IMR-90 (cell line): ENCODE measurements around the gene FUBP3. TPM values are rescaled to one million over a fixed set of nuclear protein-coding genes. Genes with fewer than 3 reads are reported as not detected.

ENCODE experiments used
- ATAC-seq: fragments of 200-7000 bp; cut with Tn5 transposase; 2 replicates; pipeline ENCODE4 v1.9.1; 2020; ENCODE audit warnings: low read depth, mild to moderate bottlenecking, moderate library complexity
- BruUV-seq: library from RNA; stranded (reverse); fragments of 400-500 nt; replicated peaks from 2 replicates; lab custom pipeline; 2021; lab: Mats Ljungman, UMichigan
- CTCF ChIA-PET: fragments of 300-600 bp; formaldehyde crosslinking; extraction: SDS; loops from one replicate; lab custom pipeline; 2021; ENCODE audit warnings: antibody characterized with exemption; lab: Yijun Ruan, JAX
- POLR2A ChIA-PET: fragments of 300-600 bp; sonication (Branson Sonifier 250); formaldehyde crosslinking; loops from one replicate; lab custom pipeline; 2022; ENCODE audit warnings: antibody characterized with exemption; ENCODE audit not compliant: unreplicated experiment; lab: Charles Lee
- DNase-seq: peaks from one replicate; pipeline ENCODE4 v3.0.0; 2013
- H2AFZ ChIP-seq: replicated peaks from 2 replicates; pipeline ENCODE3; 2013; ENCODE audit warnings: low read length, mild to moderate bottlenecking; ENCODE audit not compliant: poor library complexity
- H2AK5ac ChIP-seq: 2 replicates; pipeline ENCODE4 v1.6.1; 2013; ENCODE audit warnings: low read depth, low read length, inconsistent platforms
- H2AK9ac ChIP-seq: replicated peaks from 2 replicates; pipeline ENCODE3; 2013; ENCODE audit warnings: mild to moderate bottlenecking, low read depth, low read length, moderate library complexity; ENCODE audit not compliant: poor library complexity
- H2BK120ac ChIP-seq: 2 replicates; pipeline ENCODE4 v1.6.1; 2013; ENCODE audit warnings: low read depth, low read length, inconsistent platforms
- H2BK15ac ChIP-seq: 3 replicates; pipeline ENCODE4 v1.6.1; 2013; ENCODE audit warnings: low read depth, low read length, inconsistent platforms
- H2BK20ac ChIP-seq: 2 replicates; pipeline ENCODE4 v1.6.1; 2013; ENCODE audit warnings: low read depth, mild to moderate bottlenecking, inconsistent platforms, low read length, moderate library complexity
- H2BK5ac ChIP-seq: 2 replicates; pipeline ENCODE4 v1.6.1; 2013; ENCODE audit warnings: mild to moderate bottlenecking, low read depth, low read length, inconsistent platforms; ENCODE audit not compliant: poor library complexity, severe bottlenecking
- H3K14ac ChIP-seq: replicated peaks from 2 replicates; pipeline ENCODE4 v1.6.1; 2013; ENCODE audit warnings: low read depth, low read length, inconsistent platforms
- H3K18ac ChIP-seq: 2 replicates; pipeline ENCODE4 v1.6.1; 2013; ENCODE audit warnings: low read depth, low read length, control low read depth
- H3K23ac ChIP-seq: 2 replicates; pipeline ENCODE4 v1.6.1; 2013; ENCODE audit warnings: low read depth, low read length, inconsistent platforms
- H3K27ac ChIP-seq: 2 replicates; pipeline ENCODE4 v1.5.1; 2013; ENCODE audit warnings: mild to moderate bottlenecking, control low read depth, low read length; ENCODE audit not compliant: insufficient read depth
- H3K27me3 ChIP-seq: 2 replicates; pipeline ENCODE4 v1.6.1; 2013; ENCODE audit warnings: low read length; ENCODE audit not compliant: control insufficient read depth, insufficient read depth
- H3K36me3 ChIP-seq: 2 replicates; pipeline ENCODE4 v1.6.1; 2013; ENCODE audit warnings: low read length, mixed read lengths; ENCODE audit not compliant: control insufficient read depth, insufficient read depth
- H3K4ac ChIP-seq: 2 replicates; pipeline ENCODE4 v1.6.1; 2013; ENCODE audit warnings: low read depth, low read length, inconsistent platforms
- H3K4me1 ChIP-seq: 2 replicates; pipeline ENCODE4 v1.6.1; 2013; ENCODE audit warnings: low read length, mixed read lengths; ENCODE audit not compliant: control insufficient read depth, insufficient read depth
- H3K4me2 ChIP-seq: 2 replicates; pipeline ENCODE4 v1.6.1; 2013; ENCODE audit warnings: low read depth, mild to moderate bottlenecking, control low read depth, low read length, moderate library complexity
- H3K4me3 ChIP-seq: 2 replicates; pipeline ENCODE4 v1.5.1; 2013; ENCODE audit warnings: low read depth, mild to moderate bottlenecking, control low read depth, low read length, moderate library complexity; ENCODE audit not compliant: insufficient read depth
- H3K56ac ChIP-seq: 2 replicates; pipeline ENCODE4 v1.6.1; 2013; ENCODE audit warnings: low read length, inconsistent platforms; ENCODE audit not compliant: insufficient read depth; ENCODE audit errors: extremely low read depth
- H3K79me1 ChIP-seq, 2 experiments: 2 replicates each; pipeline ENCODE4 v1.6.1; 2013; ENCODE audit warnings: low read length in 2 of 2, inconsistent platforms in 1 of 2, low read depth in 1 of 2
- H3K9ac ChIP-seq: 2 replicates; pipeline ENCODE4 v1.6.1; 2013; ENCODE audit warnings: low read depth, low read length, control low read depth
- H3K9me1 ChIP-seq: 2 replicates; pipeline ENCODE4 v1.6.1; 2013; ENCODE audit warnings: low read length, inconsistent platforms; ENCODE audit not compliant: insufficient read depth
- H3K9me3 ChIP-seq: 2 replicates; pipeline ENCODE4 v1.6.1; 2013; ENCODE audit warnings: low read length; ENCODE audit not compliant: control insufficient read depth, insufficient read depth
- H4K20me1 ChIP-seq: 2 replicates; pipeline ENCODE4 v1.6.1; 2013; ENCODE audit warnings: low read length, inconsistent platforms; ENCODE audit not compliant: insufficient read depth
- H4K5ac ChIP-seq: 2 replicates; pipeline ENCODE4 v1.6.1; 2013; ENCODE audit warnings: mild to moderate bottlenecking, low read depth, low read length, control low read depth
- H4K8ac ChIP-seq, 2 experiments: 2 replicates each; pipeline ENCODE4 v1.6.1; 2013; ENCODE audit warnings: low read depth in 2 of 2, low read length in 2 of 2, control low read depth in 1 of 2, inconsistent platforms in 1 of 2
- H4K91ac ChIP-seq: 2 replicates; pipeline ENCODE4 v1.6.1; 2013; ENCODE audit warnings: low read depth, low read length, inconsistent platforms; ENCODE audit not compliant: insufficient read depth
- CTCF ChIP-seq: conservative IDR thresholded peaks from 2 replicates; pipeline ENCODE4 v1.5.1; 2012; ENCODE audit warnings: mild to moderate bottlenecking, low read depth, low read length, improper control_type of control experiment
- MAFK ChIP-seq: IDR thresholded peaks from 2 replicates; pipeline ENCODE4 v1.6.1; 2012; ENCODE audit warnings: low read depth, low read length, improper control_type of control experiment
- WGBS, 2 experiments: methylation state at CpG; one replicate each; pipeline versions ENCODE4 v1.1.5 to v1.1.7; 2013; ENCODE audit warnings: missing lambda C conversion rate in 2 of 2; ENCODE audit not compliant: insufficient read length in 1 of 2; ENCODE audit errors: extremely low coverage in 2 of 2; 5-methylcytosine and 5-hydroxymethylcytosine counted together
- dilution Hi-C: fragments of 300-500 bp; cut with HindIII; formaldehyde crosslinking; loops from one replicate; pipeline ENCODE4 v1.14.3; 2018; ENCODE audit warnings: low sequenced_read_pairs; ENCODE audit not compliant: unreplicated experiment
- in situ Hi-C: fragments of 300-500 bp; cut with MboI; formaldehyde crosslinking; loops from 3 replicates; pipeline ENCODE4 v1.14.3; 2019; ENCODE audit warnings: low sequenced_read_pairs, inconsistent platforms, mixed read lengths
- intact Hi-C: fragments of 100-400 bp; cut with micrococcal nuclease; formaldehyde crosslinking; loops from 2 replicates; pipeline ENCODE4 v1.10.0; 2022
- polyA plus RNA-seq, 3 experiments: library from polyadenylated mRNA; depleted of rRNA; stranded (reverse); fragments of >200 nt; gene quantifications; 2 replicates each; pipeline ENCODE4 v1.2.3, GENCODE V29; 2012; ENCODE audit warnings: low replicate concordance in 1 of 3
- total RNA-seq: library from RNA; depleted of rRNA; stranded (reverse); fragments of >200 nt; gene quantifications from 2 replicates; pipeline ENCODE4 v1.2.3, GENCODE V29; 2012

Gene FUBP3
- total and polyA plus RNA-seq, 2 of the 4 experiments (the other 2 are of a cell fraction): 32.3 to 50.1 TPM

DNA sequence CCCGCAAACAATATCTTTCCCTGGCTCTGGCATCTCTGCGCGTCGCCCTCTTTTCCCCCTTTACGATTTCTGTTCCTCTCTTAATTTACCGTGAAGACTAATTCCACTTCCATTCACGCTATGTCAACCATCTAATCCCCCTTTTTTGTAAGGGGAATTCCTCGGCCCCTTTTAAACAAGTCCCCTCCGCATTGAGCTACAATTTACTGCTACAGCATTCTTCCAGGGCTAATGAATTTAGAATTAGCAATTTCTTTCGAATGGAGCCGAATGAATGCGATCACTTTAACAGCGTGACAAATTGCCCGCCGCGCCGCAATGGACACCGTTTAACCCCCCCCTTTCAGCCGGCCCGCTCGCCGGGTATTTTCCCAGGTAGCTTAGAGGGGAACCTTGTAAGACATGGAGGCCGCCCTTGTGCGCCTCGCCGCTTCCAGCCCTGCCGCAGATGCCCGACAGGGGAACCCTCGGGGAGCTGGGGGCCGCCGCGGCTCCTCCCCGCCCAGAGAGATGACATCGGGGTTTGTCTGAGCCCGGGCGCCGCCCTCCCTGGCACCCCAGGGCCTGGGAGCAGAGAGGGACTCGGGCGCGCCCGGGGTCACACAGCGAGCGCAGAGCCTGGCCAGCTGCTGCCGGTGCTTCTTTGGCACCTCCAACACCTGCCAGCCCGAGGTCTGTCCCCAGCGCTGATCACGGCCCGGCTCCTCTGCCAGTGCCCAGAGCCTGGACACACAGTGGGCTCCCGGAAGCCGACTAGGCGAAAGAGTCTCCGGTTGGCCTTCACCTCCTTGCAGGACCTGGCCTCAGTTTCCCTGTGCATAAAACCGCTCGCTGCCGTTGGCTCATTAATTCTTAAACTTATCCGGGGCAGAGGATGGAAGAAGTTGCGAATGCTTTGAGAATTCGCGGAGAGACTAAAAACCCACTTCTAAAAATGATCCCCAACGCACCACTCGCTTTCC, 86.3 kb downstream of the FUBP3 start:
- H3K4me1 ChIP-seq: no peaks in the 10 kb centered on the region; the same call in 1 of the 2 replicates
- intact Hi-C loops (no loop called here), in situ Hi-C loops (loop anchor here (25.0 kb wide), 1 partner anchor 553 kb away; no protein-coding TSS in a partner anchor), dilution Hi-C loops (no loop called here)
- H3K27me3 ChIP-seq: peaks cover 82% of the 10 kb centered on the region
- ATAC-seq: no peak
- H3K56ac ChIP-seq: no peak overlapping the region
- POLR2A ChIA-PET: interaction anchor here (0.6 to 0.7 kb wide), 2 partner anchors 124 to 695 kb away, joined by 3 to 4 read pairs; no protein-coding TSS in a partner anchor
- H4K20me1 ChIP-seq: peaks cover 6% of the 10 kb centered on the region; the same call in 1 of the 2 replicates
- no peaks in the 10 kb centered on the region for H3K9me1 ChIP-seq
- H3K14ac ChIP-seq: no peak overlapping the region
- no peak overlapping the region for H3K4me2 ChIP-seq
- no peaks in the 10 kb centered on the region for H3K79me1 ChIP-seq
- H3K36me3 ChIP-seq: no peaks in the 10 kb centered on the region
- H2AK9ac ChIP-seq: no peak overlapping the region
- no TSS peak for BruUV-seq
- H3K4me3 ChIP-seq: no peak overlapping the region
- H3K9ac ChIP-seq: no peak overlapping the region
- H4K8ac ChIP-seq: no peak overlapping the region
- no peak overlapping the region for H2BK15ac ChIP-seq
- H3K27ac ChIP-seq: no peak overlapping the region
- no peak overlapping the region for H2BK5ac ChIP-seq
- H4K5ac ChIP-seq: no peak overlapping the region
- no peak overlapping the region for H3K4ac ChIP-seq
- H2AFZ ChIP-seq: no peak overlapping the region
- H2BK120ac ChIP-seq: no peak overlapping the region
- no peak overlapping the region for H4K91ac ChIP-seq
- no peak for TF ChIP-seq CTCF
- TF ChIP-seq MAFK: no peak
- H3K9me3 ChIP-seq: no peaks in the 10 kb centered on the region
- no peak overlapping the region for H2BK20ac ChIP-seq
- no peak overlapping the region for H3K18ac ChIP-seq
- WGBS, 2 experiments: 2% methylated on average over 20 of the region's 61 CpGs; no CpG with 5 or more reads in 1 of the 2 experiments
- H2AK5ac ChIP-seq: no peak overlapping the region
- DNase-seq: no peak
- CTCF ChIA-PET: no interaction called here
- no peak overlapping the region for H3K23ac ChIP-seq
